ENCODE results near the gene TUB.
A peak's percentile ranks its signal among the peaks of the same experiment; 100 is the strongest.

TUB gene

GRCh38 chr11:8093931-8094575 is 13.0 kb downstream of the TUB start:
- no peak for DNase-seq

- no peak for DNase-seq
Measured at GRCh38 chr11:8094656-8095055, 13.6 kb downstream of the TUB start.

- DNase-seq: no peak
Measured at GRCh38 chr11:8095371-8095770, 14.4 kb downstream of the TUB start.

GRCh38 chr11:8095806-8096522 is 15.0 kb downstream of the TUB start:
- DNase-seq: no peak

GRCh38 chr11:8096575-8096974 is 15.6 kb downstream of the TUB start:
- no peak for DNase-seq

- no peak for DNase-seq
Measured at GRCh38 chr11:8097062-8097461, 16.1 kb downstream of the TUB start.

- no peak for DNase-seq
Measured at GRCh38 chr11:8097468-8097867, 16.5 kb downstream of the TUB start.

- no peak for DNase-seq
Measured at GRCh38 chr11:8097926-8098325, 16.9 kb downstream of the TUB start.

- DNase-seq: no peak
Measured at GRCh38 chr11:8098361-8098760, 17.4 kb downstream of the TUB start.

GRCh38 chr11:8098879-8099278 is 17.9 kb downstream of the TUB start:
- no peak for DNase-seq

- DNase-seq: peak; percentile 67
Measured at GRCh38 chr11:8099291-8099899, 18.4 kb downstream of the TUB start.

GRCh38 chr11:8100158-8100557 is 19.1 kb downstream of the TUB start:
- DNase-seq: no peak

- DNase-seq: no peak
Measured at GRCh38 chr11:8100605-8101004, 19.6 kb downstream of the TUB start.

GRCh38 chr11:8101421-8101820 is 20.4 kb downstream of the TUB start:
- DNase-seq: no peak

- DNase-seq: no peak
Measured at GRCh38 chr11:8102296-8102915, 21.4 kb downstream of the TUB start.

GRCh38 chr11:8102965-8103364 is 22.0 kb downstream of the TUB start:
- DNase-seq: no peak

GRCh38 chr11:8103909-8104308 is 22.9 kb downstream of the TUB start:
- DNase-seq: no peak

GRCh38 chr11:8105133-8105532 is 24.1 kb downstream of the TUB start:
- no peak for DNase-seq

- no peak for DNase-seq
Measured at GRCh38 chr11:8105666-8106065, 24.7 kb downstream of the TUB start.

- DNase-seq: no peak
Measured at GRCh38 chr11:8106679-8107078, 25.7 kb downstream of the TUB start.

- no peak for DNase-seq
Measured at GRCh38 chr11:8107642-8108041, 26.6 kb downstream of the TUB start.

- no peak for DNase-seq
Measured at GRCh38 chr11:8108421-8108820, 27.4 kb downstream of the TUB start.

- no peak for DNase-seq
Measured at GRCh38 chr11:8109675-8110074, 28.7 kb downstream of the TUB start.

GRCh38 chr11:8110396-8110795 is 29.4 kb downstream of the TUB start:
- DNase-seq: no peak
